Smooth muscle cell (in vitro differentiated cells): ENCODE results near the gene ZBTB46. TPM values are rescaled to one million over a fixed set of nuclear protein-coding genes. Genes with fewer than 3 reads are reported as not detected.
A peak's percentile ranks its signal among the peaks of the same experiment; 100 is the strongest.

Experiments
- DNase-seq: peaks from one replicate; lab custom pipeline; 2025; ENCODE audit not compliant: unreplicated experiment; lab: John Stamatoyannopoulos, UW
- H2AFZ ChIP-seq: fragments of 200-600 bp; sonication (generic); 2 replicates; pipeline ENCODE4 v1.6.0; 2016; ENCODE audit warnings: antibody characterized with exemption, low read depth, mild to moderate bottlenecking
- H3F3A ChIP-seq: fragments of 200-600 bp; sonication (generic); 2 replicates; pipeline ENCODE4 v1.6.0; 2017; ENCODE audit warnings: antibody characterized with exemption, low read depth
- H3K27ac ChIP-seq: fragments of 200-600 bp; sonication (generic); 2 replicates; pipeline ENCODE4 v1.5.1; 2016; ENCODE audit warnings: low read depth, mild to moderate bottlenecking
- H3K27me3 ChIP-seq: fragments of 200-600 bp; sonication (generic); 2 replicates; pipeline ENCODE4 v1.6.1; 2016; ENCODE audit warnings: low read depth, mild to moderate bottlenecking
- H3K36me3 ChIP-seq: fragments of 200-600 bp; sonication (generic); 2 replicates; pipeline ENCODE4 v1.5.1; 2016; ENCODE audit warnings: low read depth
- H3K4me1 ChIP-seq: fragments of 200-600 bp; sonication (generic); 2 replicates; pipeline ENCODE4 v1.5.1; 2016; ENCODE audit warnings: low read depth
- H3K4me2 ChIP-seq: fragments of 200-600 bp; sonication (generic); 2 replicates; pipeline ENCODE4 v1.6.0; 2016; ENCODE audit warnings: mild to moderate bottlenecking
- H3K4me3 ChIP-seq: fragments of 200-600 bp; sonication (generic); 2 replicates; pipeline ENCODE4 v1.5.1; 2016; ENCODE audit warnings: mild to moderate bottlenecking
- H3K79me2 ChIP-seq: fragments of 200-600 bp; sonication (generic); 2 replicates; pipeline ENCODE4 v1.6.0; 2016; ENCODE audit warnings: low read depth, mild to moderate bottlenecking
- H3K9ac ChIP-seq: fragments of 200-600 bp; sonication (generic); 2 replicates; pipeline ENCODE4 v1.6.0; 2016; ENCODE audit warnings: low read depth
- H3K9me3 ChIP-seq: fragments of 200-600 bp; sonication (generic); replicated peaks from 2 replicates; pipeline ENCODE4 v1.5.1; 2016; ENCODE audit warnings: low read depth
- H4K20me1 ChIP-seq: fragments of 200-600 bp; sonication (generic); 2 replicates; pipeline ENCODE4 v1.6.0; 2016; ENCODE audit warnings: low read depth
- WGBS: methylation state at CpG from one replicate; pipeline ENCODE4 v1.1.7; 2016; ENCODE audit warnings: low lambda C conversion rate; 5-methylcytosine and 5-hydroxymethylcytosine counted together
- polyA plus RNA-seq: library from polyadenylated mRNA; unstranded; fragments of >200 nt; fragmentation: Nextera tagmentation; extraction: Ambion mirVana; gene quantifications from 2 replicates; pipeline ENCODE4 v1.2.1, GENCODE V29; 2016
- total RNA-seq: library from RNA; depleted of rRNA; stranded (reverse); fragments of >200 nt; gene quantifications from 2 replicates; pipeline ENCODE4 v1.2.3, GENCODE V29; 2014
- TF ChIP-seq, protein P1 (sequence below): fragments of 200-600 bp; sonication (generic); IDR thresholded peaks from 2 replicates; pipeline ENCODE4 v1.5.1; 2017; ENCODE audit warnings: borderline replicate concordance, mild to moderate bottlenecking, antibody characterized with exemption; ENCODE audit not compliant: insufficient read depth, poor library complexity, severe bottlenecking

Gene ZBTB46
- total and polyA plus RNA-seq, 2 experiments from 2014 or later: 2.3 to 2.7 TPM

DNA sequence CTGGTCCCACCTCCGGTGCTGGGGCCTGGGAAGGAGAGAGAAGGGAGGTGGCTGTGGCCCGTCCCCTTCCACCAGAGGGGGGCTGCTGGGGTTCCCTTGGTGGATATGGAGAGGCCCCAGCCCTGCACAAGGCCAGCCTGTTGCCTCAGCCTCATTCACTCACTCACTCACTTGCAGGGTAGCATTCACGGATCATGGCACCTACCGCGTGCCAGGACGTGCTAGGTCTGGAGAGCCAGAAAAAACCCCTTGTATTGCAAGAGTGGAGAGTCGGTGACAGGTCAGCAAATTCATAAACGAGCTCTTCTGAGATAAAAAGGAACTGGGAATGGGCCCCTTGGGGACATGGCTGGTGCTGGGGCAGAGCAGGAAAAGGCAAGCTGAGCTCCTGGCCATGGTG lies 6.4 kb upstream of the ZBTB46 start:
- peaks cover 13% of the 10 kb centered on the region for H3K4me1 ChIP-seq
- H3F3A ChIP-seq: no peaks in the 10 kb centered on the region
- H4K20me1 ChIP-seq: no peaks in the 10 kb centered on the region
- no peak overlapping the region for H3K27ac ChIP-seq
- no peak overlapping the region for H3K9ac ChIP-seq
- 80% methylated on average over 8 of the region's 8 CpGs for WGBS
- no peaks in the 10 kb centered on the region for H3K36me3 ChIP-seq
- no peak overlapping the region for H2AFZ ChIP-seq
- no peak for DNase-seq
- no peaks in the 10 kb centered on the region for H3K9me3 ChIP-seq
- no peaks in the 10 kb centered on the region for H3K79me2 ChIP-seq
- H3K27me3 ChIP-seq: no peaks in the 10 kb centered on the region
- no peak overlapping the region for H3K4me2 ChIP-seq
- H3K4me3 ChIP-seq: no peak overlapping the region
- TF ChIP-seq, protein P1, sequence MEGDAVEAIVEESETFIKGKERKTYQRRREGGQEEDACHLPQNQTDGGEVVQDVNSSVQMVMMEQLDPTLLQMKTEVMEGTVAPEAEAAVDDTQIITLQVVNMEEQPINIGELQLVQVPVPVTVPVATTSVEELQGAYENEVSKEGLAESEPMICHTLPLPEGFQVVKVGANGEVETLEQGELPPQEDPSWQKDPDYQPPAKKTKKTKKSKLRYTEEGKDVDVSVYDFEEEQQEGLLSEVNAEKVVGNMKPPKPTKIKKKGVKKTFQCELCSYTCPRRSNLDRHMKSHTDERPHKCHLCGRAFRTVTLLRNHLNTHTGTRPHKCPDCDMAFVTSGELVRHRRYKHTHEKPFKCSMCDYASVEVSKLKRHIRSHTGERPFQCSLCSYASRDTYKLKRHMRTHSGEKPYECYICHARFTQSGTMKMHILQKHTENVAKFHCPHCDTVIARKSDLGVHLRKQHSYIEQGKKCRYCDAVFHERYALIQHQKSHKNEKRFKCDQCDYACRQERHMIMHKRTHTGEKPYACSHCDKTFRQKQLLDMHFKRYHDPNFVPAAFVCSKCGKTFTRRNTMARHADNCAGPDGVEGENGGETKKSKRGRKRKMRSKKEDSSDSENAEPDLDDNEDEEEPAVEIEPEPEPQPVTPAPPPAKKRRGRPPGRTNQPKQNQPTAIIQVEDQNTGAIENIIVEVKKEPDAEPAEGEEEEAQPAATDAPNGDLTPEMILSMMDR: no peak

DNA sequence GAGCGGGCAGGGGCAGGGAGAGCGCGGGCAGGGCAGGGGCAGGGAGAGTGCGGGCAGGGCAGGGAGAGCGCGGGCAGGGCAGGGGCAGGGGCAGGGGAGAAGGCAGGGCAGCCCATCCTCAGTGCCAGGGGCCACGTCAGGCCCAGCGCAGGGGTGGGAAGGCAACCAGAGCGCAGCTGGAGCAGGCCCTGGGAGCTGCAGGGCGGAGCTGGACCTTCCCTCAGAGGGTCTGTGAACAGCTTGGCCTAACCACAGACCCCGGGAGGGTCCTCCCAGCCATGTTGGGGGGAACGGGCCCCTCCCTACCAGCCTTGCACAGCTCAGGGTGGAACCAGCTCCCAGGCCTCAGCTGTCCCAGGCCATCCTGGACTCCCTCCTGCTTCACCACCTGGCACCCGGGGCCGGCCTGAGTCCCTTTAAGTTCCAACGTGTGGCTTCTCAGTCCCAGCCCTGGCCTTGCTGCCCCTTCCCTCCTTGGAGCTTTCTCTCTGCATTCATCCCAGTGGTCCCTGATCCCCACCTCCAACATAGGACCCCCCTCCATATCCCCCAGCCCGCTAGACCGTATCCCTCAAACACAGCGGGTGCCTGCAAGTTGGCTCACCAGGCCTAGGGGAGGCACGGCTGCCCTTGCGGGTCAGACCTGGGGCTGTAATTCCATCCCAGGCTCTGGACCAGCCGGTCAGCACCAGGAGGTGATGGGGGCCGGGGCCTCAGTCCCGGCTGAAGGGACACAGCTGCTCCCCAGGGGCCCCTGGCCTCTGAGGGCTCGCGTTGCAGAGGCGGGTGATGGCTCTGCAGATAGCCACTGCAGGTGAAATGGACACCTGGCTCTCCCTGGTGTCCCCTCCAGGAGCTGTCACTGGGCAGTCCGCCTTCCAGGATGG lies 5.6 kb upstream of the ZBTB46 start:
- no peak for DNase-seq
- Histone ChIP-seq H3K4me3 (no peak overlapping the region), H3K27me3 (no peaks in the 10 kb centered on the region), H4K20me1 (no peaks in the 10 kb centered on the region), H3F3A (no peaks in the 10 kb centered on the region), H3K79me2 (no peaks in the 10 kb centered on the region), H2AFZ (no peak overlapping the region), H3K27ac (no peak overlapping the region), H3K36me3 (no peaks in the 10 kb centered on the region), H3K4me2 (no peak overlapping the region), H3K9ac (no peak overlapping the region), H3K9me3 (no peaks in the 10 kb centered on the region), H3K4me1 (peaks cover 13% of the 10 kb centered on the region)
- 92% methylated on average over 20 of the region's 27 CpGs for WGBS
- TF ChIP-seq, protein P1: no peak

DNA sequence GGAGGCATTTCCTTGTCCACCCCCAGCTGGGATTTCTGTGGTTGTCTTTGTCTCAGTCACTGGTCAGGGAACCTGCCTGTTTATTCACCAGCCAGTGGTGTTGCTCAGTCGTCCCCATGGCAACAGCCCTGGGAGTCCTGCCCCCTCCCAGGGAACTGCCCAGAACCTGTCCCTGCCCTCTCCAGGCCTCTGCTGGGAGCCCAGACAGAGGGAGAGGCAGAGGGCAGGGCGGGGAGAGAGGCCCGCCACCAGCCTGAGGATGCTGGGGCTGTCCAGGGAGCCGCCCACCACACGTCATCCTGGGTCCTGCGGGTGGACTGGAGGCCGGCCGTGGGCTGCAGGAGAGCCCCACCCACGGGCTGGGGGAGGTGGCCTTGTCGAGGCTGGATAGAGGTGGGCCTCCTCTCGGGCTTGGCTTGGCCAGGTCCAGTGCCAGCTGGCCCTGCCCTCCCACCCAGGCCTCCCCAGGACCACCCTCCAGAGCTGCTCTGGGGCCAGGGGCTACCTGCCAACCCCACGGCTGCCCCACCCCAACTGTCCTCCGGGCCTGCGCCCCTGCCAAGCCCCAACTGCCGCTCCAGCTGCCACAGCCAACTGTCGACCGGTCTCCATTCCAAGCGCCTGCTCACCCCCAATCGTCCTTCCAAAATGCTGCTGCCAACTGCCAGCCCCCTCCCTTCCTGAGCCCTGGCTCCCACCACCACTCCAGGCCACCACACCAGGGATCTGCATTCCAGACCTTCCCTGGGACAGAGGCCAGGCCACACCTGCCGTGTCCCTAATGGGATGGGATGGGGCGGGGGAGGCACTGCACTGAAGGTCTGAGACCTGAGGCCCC lies 4.2 kb upstream of the ZBTB46 start:
- H4K20me1 ChIP-seq: no peaks in the 10 kb centered on the region
- peak overlapping the region; percentile 79 for H3K4me2 ChIP-seq
- H3K4me1 ChIP-seq: peaks cover 13% of the 10 kb centered on the region
- TF ChIP-seq, protein P1: no peak
- H3K4me3 ChIP-seq: no peak overlapping the region
- DNase-seq: peak; percentile 56
- no peak overlapping the region for H3K9ac ChIP-seq
- H2AFZ ChIP-seq: no peak overlapping the region
- H3K27me3 ChIP-seq: no peaks in the 10 kb centered on the region
- H3K9me3 ChIP-seq: no peaks in the 10 kb centered on the region
- H3F3A ChIP-seq: no peaks in the 10 kb centered on the region
- no peaks in the 10 kb centered on the region for H3K36me3 ChIP-seq
- WGBS: 28% methylated on average over 17 of the region's 21 CpGs
- no peaks in the 10 kb centered on the region for H3K79me2 ChIP-seq
- H3K27ac ChIP-seq: no peak overlapping the region
